GM21825 (cell line): ENCODE measurements around the gene NCR2.

Experiments used
- ATAC-seq: cut with Tn5 transposase; IDR thresholded peaks from one replicate; pipeline ENCODE4 v1.9.1; 2021; ENCODE audit warnings: mild to moderate bottlenecking, moderate library complexity; ENCODE audit not compliant: unreplicated experiment

NCR2 gene

GRCh38 chr6:41392246-41392645 lies 56.8 kb downstream of the NCR2 start:
- no peak for ATAC-seq

- ATAC-seq: no peak
These were observed 60.9 kb downstream of the NCR2 start for GRCh38 chr6:41396335-41396734.

DNA sequence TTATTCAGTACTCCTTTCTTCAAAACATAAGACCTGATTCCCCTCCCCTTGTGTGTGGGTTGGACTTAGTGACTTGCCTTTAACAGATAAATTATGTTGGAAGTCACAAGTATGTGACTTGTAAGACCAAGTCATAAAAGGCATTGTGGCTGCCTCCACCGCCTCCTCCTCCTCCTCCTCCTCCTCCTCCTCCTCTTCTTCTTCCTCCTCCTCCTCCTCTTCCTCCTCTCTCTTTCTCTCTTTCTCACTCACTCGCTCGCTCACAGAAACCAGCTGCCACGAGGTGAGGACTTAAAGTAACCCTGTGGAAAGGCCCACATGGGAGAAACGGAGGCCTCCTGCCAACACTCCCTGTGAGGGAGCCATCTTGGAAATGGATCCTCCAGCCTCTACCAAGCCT lies 64.0 kb downstream of the NCR2 start:
- no peak for ATAC-seq
